IPS-18c (cell line): ENCODE results near the gene COBLL1.
"Not testable (repeated sequence)": the region's sequence is repeated elsewhere in the genome, so short reads cannot be mapped to it uniquely, and the experiment has no call there.

ENCODE experiments used
- H3K4me3 ChIP-seq: 2 replicates; pipeline ENCODE4 v1.7.0; 2013; ENCODE audit warnings: low read depth, mild to moderate bottlenecking, low read length, moderate library complexity; ENCODE audit not compliant: insufficient read depth
- H3K9me3 ChIP-seq: one replicate; pipeline ENCODE4 v1.6.1; 2013; ENCODE audit warnings: mild to moderate bottlenecking, low read length, moderate library complexity; ENCODE audit not compliant: control insufficient read depth, insufficient read depth

COBLL1 gene

DNA sequence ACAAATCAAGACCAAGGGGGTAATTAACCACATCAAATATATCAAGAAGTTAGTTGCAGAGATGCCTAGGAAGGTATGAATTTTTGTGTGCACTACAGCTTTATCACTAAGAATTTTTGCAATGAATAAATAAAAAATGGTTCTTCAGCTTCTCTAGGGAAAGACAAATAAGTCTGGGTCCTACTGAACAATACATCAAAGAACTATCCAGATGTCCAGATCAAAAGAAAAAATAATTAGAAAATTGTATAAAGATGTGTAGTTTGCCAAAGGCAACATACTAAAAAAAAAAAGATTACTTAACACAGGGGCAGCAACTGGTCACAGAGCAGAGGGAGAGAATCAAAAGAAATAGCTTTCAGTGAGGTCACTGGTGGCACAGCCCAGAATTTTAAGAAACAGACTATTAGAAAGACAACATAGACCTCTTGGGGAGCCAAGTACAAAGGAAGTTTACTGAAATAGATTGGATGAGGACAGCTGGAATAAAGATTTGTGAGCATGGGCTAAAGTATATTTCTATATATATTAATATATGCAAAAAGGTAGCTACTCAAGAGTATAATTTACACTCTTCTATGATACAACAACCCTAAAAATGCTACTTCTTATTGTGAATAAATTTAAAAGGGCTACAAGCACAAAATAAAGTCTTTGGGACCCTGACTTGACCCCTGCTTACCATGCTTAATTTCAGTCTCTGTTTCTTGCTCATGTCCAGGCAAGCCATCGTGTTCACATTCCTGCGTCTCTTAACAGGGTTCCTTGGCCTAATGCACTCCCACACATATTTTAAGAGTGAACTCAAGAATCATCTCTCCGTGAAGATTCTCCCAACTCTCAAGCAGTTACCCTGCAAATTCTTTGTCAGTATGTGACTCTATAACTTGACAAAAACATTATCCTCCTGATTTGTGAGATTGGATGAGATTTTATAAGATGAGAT is 121.4 kb downstream of the COBLL1 start:
- no peak overlapping the region for H3K4me3 ChIP-seq
- H3K9me3 ChIP-seq, result no peaks in the 10 kb centered on the region

DNA sequence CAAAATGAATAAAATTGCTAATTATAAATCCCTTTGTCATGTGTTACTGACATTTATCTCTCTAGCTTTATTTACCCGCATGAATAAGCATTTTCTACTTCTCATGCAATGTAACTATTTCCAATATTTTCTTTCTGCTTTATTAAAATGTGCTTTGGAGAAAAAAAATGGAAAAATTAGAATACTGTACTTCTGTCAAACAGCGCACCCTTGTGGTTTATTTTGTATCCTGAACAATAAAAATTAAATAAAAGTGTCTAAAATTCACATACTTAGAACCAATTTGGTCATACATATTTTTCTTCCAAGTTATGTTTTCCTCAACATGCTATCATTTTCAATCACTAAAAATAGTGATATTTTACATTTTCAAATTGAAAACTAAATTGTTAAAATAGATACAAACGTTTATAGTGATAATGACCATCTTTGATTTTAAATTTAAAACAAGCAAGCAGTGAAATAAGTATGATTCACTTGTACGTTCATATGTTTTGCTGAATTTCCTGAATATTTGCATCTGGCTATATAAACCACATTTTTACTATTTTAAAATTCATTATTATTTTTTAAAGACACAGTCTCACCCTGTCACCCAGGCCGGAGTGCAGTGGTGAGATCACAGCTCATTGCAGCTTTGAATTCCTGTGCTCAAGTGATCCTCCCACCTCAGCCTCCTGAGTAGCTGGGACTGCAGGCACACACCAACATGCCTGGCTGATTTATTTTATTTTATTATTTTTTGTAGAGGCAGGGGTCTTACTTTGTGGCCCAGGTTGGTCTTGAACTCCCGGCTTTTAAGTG is 124.4 kb downstream of the COBLL1 start:
- Histone ChIP-seq H3K9me3 (no peaks in the 10 kb centered on the region), H3K4me3 (no peak overlapping the region)

DNA sequence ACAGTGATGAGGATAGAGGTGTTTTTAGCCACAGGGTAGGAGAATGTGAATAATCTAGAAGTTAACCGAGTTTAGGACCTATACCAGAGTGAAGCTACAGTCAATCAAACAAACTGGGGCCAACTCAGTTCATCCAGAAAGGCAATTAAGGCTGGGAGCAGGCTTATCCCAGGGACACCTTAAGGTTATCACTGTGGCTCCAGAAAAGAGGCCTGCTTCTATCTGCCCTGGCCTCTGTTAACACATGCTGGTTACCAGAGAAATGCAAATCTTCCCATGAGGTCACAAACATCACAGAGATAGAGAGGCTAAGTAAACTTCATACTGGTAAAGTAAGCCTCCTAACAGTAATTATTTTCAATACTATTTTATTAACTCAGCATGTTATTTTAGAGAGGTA is 127.2 kb downstream of the COBLL1 start:
- H3K9me3 ChIP-seq, result no peaks in the 10 kb centered on the region
- no peak overlapping the region for H3K4me3 ChIP-seq

DNA sequence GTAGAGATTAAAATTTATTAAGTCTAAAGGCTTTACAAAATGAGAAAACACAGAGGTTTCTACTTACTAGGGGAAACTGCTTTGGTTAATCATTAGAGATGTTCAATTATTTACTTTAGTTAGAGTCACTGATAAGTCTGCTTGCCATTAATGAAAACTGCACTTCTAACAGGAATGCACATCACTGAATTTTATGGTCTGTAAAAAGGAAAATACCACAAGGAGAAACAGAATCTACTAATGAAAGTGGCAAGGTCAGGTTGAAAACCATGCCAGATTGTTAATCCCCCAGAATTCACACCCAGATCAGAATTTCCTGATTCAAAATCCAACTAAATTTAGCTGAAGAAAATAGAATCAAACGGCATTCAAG is 129.9 kb downstream of the COBLL1 start:
- Histone ChIP-seq H3K9me3 (no peaks in the 10 kb centered on the region), H3K4me3 (no peak overlapping the region)

DNA sequence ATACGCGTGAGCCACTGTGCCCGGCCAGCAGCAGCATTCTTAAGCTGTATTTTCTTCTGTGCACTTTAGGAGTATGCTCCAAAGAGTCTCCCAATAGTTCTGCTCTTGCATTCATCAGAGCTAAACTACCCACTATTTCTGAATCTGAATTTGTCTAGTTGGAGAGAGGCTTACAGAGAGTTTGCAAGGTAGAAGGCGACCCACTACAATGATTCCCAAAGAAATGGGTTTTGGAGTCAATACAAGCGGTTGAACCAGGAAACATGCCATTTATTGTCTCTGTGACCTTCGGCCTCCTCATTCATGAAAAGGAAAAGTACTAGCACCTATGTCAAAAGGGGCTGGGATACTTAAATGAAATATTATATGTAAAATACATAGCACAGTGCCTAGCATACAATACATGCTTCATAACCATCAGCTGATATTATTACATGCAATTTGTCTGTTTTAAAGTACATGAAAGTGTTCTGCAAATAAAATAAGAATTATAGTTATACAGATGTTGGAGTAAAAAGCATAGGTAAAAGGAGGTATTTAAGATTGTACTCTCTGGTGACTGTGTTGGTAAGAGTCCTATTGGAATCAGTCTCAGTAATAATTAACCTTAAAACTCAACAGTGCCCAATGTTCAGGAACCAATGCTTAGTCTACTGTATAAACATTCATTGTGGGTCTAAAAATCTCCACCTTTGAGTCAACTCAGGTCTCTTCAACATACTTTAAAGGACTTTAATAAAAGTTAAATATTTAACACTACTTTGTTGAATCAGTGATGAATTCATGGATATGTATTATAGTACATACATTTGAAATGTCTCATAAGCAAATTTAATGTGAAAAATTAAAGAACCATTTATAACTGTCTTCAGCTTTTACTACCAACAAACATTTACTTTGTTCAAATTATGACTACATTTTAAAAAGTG is 130.5 kb downstream of the COBLL1 start:
- Histone ChIP-seq H3K4me3 (no peak overlapping the region), H3K9me3 (no peaks in the 10 kb centered on the region)

DNA sequence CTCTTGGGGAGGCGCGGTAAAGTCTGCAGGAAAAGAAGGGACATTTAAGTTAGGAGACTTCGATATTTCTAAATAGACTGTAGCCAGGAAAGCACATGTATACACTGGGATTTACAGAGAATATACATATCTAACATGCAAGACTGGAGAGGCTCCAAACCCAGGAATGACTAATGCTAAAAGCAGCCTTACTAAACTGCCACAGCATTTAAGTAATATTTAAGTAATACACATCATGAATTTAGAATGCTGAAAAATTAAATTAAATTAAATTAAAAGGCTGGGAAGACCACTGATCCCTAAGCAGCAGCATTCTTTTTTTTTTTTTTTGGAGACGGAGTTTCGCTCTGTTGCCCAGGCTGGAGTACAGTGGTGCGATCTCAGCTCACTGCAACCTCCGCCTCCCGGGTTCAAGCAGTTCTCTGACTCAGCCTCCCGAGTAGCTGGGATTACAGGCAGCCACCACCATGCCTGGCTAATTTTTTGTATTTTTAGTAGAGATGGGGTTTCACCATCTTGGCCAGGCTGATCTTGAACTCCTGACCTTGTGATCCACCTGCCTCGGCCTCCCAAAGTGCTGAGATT is 131.3 kb downstream of the COBLL1 start:
- not testable (repeated sequence) for H3K9me3 ChIP-seq, H3K4me3 ChIP-seq

DNA sequence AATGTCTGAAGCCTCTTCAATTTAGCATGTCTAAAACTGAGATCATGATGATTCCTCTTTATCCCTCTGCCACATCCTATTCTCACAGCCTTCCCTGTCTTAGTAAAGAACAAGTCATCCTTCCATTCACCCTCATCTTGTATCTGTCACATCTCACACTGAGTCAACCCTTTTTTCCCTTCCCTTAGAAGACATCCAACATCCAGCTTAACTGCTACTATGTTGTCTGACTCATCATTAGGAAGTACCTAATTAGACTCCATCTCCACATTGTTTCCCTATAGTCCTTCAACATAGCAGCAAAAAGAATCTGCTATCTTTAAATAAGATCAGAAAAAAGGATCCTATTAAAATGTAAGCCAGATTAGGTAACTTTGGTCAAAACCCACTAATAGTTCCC is 135.1 kb downstream of the COBLL1 start:
- H3K9me3 ChIP-seq, result no peaks in the 10 kb centered on the region
- no peak overlapping the region for H3K4me3 ChIP-seq

DNA sequence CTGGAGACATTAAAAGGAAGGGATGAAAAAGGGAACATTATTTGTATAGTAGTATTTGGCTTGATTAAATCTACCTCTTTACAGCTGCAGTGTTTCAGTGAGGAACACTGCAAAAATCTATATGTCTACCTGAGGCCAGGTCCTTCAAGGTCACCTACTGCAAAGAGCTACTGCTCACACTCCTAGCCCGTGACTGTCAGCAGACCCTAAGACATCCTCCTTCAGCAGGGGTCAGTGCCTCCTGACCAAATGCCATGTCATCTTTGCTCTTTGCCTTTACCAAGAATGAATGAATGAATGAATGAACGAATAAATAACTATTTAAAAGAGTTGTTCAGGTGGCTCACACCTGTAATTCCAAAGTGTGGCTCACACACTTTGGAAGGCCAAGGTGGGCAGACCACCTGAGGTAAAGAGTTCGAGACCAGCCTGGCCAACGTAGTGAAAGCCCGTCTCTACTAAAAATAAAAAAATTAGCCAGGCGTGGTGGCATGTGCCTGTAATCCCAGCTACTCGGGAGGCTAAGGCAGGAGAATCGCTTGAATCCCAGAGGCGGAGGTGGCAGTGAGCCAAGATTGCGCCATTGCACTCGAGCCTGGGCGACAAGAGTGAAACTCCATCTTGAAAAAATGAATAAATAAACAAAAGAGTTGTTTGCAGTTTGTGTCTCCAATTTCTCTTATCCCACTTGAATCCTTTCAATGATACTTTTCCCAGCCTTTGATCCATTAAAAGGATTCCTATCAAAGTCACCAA is 136.0 kb downstream of the COBLL1 start:
- no peak overlapping the region for H3K4me3 ChIP-seq
- H3K9me3 ChIP-seq, result no peaks in the 10 kb centered on the region

DNA sequence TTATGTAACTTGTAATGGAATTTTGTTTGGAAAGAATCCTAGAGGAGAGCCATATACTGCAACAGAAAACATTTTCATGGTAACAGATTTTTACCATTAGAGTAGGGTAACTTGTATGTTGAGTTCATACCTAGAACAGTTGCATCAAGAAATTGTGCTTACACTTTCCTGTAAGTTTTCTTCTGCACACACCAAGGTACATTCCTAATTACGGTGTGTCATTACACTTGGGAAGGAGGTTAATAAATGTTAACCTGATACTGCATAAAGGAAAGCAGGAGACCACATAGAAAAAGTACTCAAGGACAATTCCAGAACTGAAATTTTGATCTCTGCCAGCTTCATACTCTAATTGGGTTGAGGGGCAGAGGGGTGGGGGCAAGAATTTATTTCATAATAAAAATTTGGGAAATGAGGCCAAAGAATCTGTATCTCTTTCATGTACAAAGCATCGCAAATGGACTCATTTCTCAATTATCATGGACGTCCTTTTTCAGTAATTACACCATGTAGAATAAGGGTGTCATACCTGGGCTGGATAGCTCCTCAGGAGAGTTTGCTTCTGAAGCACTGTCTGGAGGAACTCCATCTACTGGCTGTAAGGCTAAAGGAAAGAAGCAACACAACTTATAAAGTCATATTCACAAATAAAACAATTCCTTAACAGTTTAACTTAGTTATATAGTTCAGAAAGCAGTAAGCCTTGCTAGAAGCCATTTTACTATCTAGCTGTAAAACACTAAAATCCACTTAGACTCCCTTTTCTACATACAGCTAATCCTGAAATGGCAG is 137.5 kb downstream of the COBLL1 start:
- no peaks in the 10 kb centered on the region for H3K9me3 ChIP-seq
- no peak overlapping the region for H3K4me3 ChIP-seq

DNA sequence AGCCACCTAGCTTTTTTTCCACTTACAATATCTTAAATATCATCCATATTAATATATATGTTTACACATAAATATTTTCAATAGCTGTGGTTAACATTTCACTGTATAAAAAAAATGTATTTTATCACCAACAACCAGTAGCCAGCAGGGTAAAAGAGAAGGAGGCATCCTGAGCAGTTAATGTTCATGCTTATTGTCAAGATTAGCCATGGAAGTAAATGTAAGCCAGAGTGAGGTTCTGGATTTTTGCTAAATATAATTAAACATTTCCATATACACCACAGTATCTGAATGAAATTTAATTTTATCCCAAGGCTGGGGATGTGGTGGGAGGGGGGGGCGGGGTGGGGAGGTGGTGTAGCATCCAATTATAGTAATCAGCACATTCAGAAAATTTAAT is 140.1 kb downstream of the COBLL1 start:
- no peak overlapping the region for H3K4me3 ChIP-seq
- H3K9me3 ChIP-seq, result no peaks in the 10 kb centered on the region

DNA sequence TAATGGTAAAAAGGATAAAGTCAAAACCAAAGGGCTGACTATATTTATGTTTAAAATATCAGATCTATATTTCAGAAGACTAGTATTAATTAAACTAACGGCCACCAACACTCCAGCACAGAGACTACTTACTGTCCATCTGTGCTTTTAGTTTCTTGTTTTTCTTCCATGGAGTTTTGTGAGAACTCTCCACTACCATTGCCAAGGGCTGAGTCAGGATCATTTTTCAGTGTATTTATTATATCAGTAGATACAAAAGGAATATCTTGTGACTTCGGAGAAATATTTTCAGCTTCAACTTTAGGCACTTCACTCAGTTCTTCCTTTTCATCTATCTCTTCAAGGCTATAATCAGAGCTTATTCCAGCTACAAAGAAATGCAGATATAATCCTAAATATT is 141.2 kb downstream of the COBLL1 start:
- H3K9me3 ChIP-seq, result no peaks in the 10 kb centered on the region
- H3K4me3 ChIP-seq, result no peak overlapping the region

DNA sequence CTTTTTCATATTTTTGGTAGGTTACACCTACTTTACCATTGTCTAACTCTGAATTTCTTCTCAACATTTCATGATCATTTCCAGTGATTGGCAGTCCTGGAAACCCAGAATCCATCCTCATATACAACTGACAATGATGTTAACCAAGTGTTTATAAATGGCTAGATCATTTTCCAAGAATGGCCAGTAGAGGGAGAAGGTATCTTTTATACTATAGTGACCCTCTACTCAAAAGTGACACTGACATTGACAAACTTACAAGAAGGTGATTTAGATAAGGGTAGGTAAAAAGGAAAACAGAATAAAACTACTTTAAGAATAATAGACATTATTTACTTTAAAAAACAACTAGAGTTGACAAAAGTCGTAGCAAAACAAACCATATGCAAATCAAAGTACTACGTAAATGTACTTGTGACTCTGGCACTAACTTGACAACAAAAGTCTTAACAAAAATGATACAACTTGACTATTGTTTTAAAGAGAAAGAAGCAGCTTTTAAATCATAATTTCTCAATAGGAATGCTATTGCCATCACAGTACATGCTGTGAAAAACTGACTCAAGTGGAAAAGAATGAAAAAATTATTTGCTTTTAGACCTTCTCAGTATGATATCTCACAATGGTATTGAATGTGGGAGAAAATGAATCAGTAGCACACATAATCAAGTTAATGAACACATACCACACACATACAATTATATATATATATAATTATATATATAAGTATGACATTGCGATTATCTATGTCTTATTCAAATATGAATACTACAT is 143.7 kb downstream of the COBLL1 start:
- no peak overlapping the region for H3K4me3 ChIP-seq
- no peaks in the 10 kb centered on the region for H3K9me3 ChIP-seq

DNA sequence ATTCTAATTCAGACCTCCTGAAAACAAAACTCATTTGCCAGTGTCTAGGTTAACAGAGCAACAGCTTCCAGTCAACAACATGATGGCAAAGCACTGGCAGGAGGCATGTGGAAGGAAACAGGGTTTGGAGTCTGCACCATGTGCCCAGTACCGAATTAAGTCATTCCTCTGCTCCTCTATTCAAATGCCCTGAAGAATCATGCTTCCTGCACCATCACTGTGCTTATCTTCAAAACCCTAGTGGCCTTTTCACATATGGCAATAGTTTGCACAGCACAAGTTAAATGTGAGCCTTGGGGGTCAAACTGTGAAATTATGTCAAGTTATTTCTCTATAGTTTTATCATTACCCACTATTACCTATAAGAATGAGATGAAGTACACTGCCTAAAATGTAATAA is 145.0 kb downstream of the COBLL1 start:
- H3K9me3 ChIP-seq, result no peaks in the 10 kb centered on the region

DNA sequence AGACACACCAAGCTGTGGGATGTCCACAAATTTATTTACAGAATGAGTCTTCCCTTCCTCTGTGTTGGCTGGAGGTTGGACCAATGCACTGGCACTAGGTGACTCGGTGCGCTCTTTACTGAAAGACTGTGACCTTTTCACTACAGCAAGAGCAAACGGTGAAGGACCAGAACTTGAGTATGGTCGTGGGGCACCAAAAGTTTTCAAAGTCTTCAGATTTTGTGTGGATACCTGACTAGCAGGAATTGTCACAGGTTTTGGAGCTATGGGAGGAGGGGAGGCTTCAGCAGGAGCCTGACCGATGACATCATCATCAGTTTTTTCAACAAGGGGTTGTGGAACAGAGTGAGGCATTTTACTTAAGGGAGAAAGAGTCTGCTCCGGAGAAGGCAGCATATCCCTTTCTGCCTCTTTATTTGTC is 147.3 kb downstream of the COBLL1 start:
- H3K4me3 ChIP-seq, result no peak overlapping the region
- H3K9me3 ChIP-seq, result no peaks in the 10 kb centered on the region

More for the DNA sequence above, 145.0 kb downstream of the COBLL1 start:
- no peak overlapping the region for H3K4me3 ChIP-seq

DNA sequence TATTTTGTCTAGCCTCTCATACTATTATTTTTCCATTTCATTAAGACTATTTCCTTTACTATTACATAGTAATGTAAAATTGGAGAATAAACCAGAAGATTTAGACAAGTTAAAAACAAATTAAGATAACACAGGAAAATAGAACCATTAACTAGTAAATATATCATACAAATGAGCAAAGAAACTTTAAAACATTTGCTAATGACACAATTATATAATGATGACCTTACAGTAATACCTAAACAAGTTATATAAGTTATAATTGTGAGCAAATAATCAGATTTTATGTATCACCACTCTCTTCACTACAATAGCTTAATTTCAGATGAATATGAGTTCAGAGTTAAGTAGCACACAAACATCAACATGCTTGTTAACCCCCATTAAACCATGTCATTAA is 147.8 kb downstream of the COBLL1 start:
- no peak overlapping the region for H3K4me3 ChIP-seq
- no peaks in the 10 kb centered on the region for H3K9me3 ChIP-seq
